OCI-LY7 (cell line): ENCODE results near the gene TFE3. TPM values are rescaled to one million over a fixed set of nuclear protein-coding genes. Genes with fewer than 3 reads are reported as not detected.
A peak's percentile ranks its signal among the peaks of the same experiment; 100 is the strongest.

Experiments
- BruUV-seq: library from RNA; stranded (reverse); fragments of 400-500 nt; replicated peaks from 2 replicates; lab custom pipeline; 2021; lab: Mats Ljungman, UMichigan
- CTCF ChIA-PET: fragments of 300-600 bp; sonication (Branson Sonifier 250); formaldehyde crosslinking; loops from one replicate; lab custom pipeline; 2022; ENCODE audit warnings: antibody characterized with exemption; ENCODE audit not compliant: unreplicated experiment; lab: Charles Lee
- POLR2A ChIA-PET: fragments of 300-600 bp; sonication (Branson Sonifier 250); formaldehyde crosslinking; loops from one replicate; lab custom pipeline; 2022; ENCODE audit warnings: antibody characterized with exemption; lab: Charles Lee
- DNase-seq: peaks from one replicate; pipeline ENCODE4 v3.0.0-alpha.2; 2015; ENCODE audit warnings: low spot score
- H2AFZ ChIP-seq: fragments of 200-600 bp; sonication (generic), shearing (Covaris generic); 2 replicates; pipeline ENCODE4 v1.6.1; 2014; ENCODE audit warnings: mild to moderate bottlenecking, antibody characterized with exemption, low read length, moderate library complexity
- H3K27ac ChIP-seq: fragments of 200-600 bp; sonication (generic); 2 replicates; pipeline ENCODE4 v1.5.1; 2014; ENCODE audit warnings: mixed run types, low read depth, mild to moderate bottlenecking, moderate library complexity, low read length, inconsistent platforms; ENCODE audit not compliant: poor library complexity, severe bottlenecking
- H3K36me3 ChIP-seq: fragments of 200-600 bp; sonication (generic); 2 replicates; pipeline ENCODE4 v1.6.1; 2014; ENCODE audit warnings: mild to moderate bottlenecking, antibody characterized with exemption, low read length, moderate library complexity, mixed read lengths; ENCODE audit not compliant: insufficient read depth
- H3K4me1 ChIP-seq: fragments of 200-600 bp; sonication (generic); 2 replicates; pipeline ENCODE4 v1.5.1; 2014; ENCODE audit warnings: mild to moderate bottlenecking, low read length; ENCODE audit not compliant: insufficient read depth, poor library complexity, severe bottlenecking
- H3K4me2 ChIP-seq: fragments of 200-600 bp; sonication (generic); 2 replicates; pipeline ENCODE4 v1.6.1; 2014; ENCODE audit warnings: mild to moderate bottlenecking, low read length
- H3K4me3 ChIP-seq: fragments of 200-600 bp; sonication (generic); 2 replicates; pipeline ENCODE4 v1.5.1; 2014; ENCODE audit warnings: mild to moderate bottlenecking, low read depth, low read length; ENCODE audit not compliant: poor library complexity, severe bottlenecking
- H3K79me2 ChIP-seq: fragments of 200-600 bp; sonication (generic); 2 replicates; pipeline ENCODE4 v1.6.1; 2016; ENCODE audit warnings: low read depth, mild to moderate bottlenecking, low read length, moderate library complexity, mixed read lengths; ENCODE audit not compliant: insufficient read depth
- H3K9me2 ChIP-seq: fragments of 200-600 bp; sonication (generic); 2 replicates; pipeline ENCODE4 v1.6.1; 2016; ENCODE audit warnings: mild to moderate bottlenecking, low read length, mixed read lengths; ENCODE audit not compliant: insufficient read depth
- H3K9me3 ChIP-seq: fragments of 200-600 bp; sonication (generic); 2 replicates; pipeline ENCODE4 v1.6.1; 2014; ENCODE audit warnings: mild to moderate bottlenecking, mixed run types, low read length, mixed read lengths
- H4K20me1 ChIP-seq: fragments of 200-600 bp; sonication (generic); 2 replicates; pipeline ENCODE4 v1.6.1; 2014; ENCODE audit warnings: mild to moderate bottlenecking, antibody characterized with exemption, low read length, moderate library complexity, mixed read lengths; ENCODE audit not compliant: insufficient read depth
- EZH2phosphoT487 ChIP-seq: fragments of 200-600 bp; sonication (generic); IDR thresholded peaks from 2 replicates; pipeline ENCODE4 v1.6.1; 2018; ENCODE audit warnings: low read depth, borderline replicate concordance, mild to moderate bottlenecking, mixed run types, antibody characterized with exemption, low read length, moderate library complexity, mixed read lengths
- intact Hi-C: fragments of 100-400 bp; cut with micrococcal nuclease; formaldehyde crosslinking; loops from one replicate; pipeline ENCODE4 v1.10.0; 2022; ENCODE audit not compliant: unreplicated experiment
- total RNA-seq, 2 experiments: library from RNA; depleted of rRNA in 1 of 2; stranded (reverse); fragments of >200 nt in 1 of 2; shearing (Covaris generic) in 1 of 2; gene quantifications; 2 replicates each; pipeline ENCODE4 v1.2.3, GENCODE V29; 2014 to 2022
- TF ChIP-seq, protein P1 (sequence below): fragments of 200-600 bp; sonication (generic); conservative IDR thresholded peaks from 2 replicates; pipeline ENCODE4 v1.5.1; 2014; ENCODE audit warnings: mild to moderate bottlenecking, antibody characterized with exemption, low read length, moderate library complexity, mixed read lengths

The TFE3 gene
- total RNA-seq, 2 experiments from 2014 or later, result 10.2 to 19.0 TPM

DNA sequence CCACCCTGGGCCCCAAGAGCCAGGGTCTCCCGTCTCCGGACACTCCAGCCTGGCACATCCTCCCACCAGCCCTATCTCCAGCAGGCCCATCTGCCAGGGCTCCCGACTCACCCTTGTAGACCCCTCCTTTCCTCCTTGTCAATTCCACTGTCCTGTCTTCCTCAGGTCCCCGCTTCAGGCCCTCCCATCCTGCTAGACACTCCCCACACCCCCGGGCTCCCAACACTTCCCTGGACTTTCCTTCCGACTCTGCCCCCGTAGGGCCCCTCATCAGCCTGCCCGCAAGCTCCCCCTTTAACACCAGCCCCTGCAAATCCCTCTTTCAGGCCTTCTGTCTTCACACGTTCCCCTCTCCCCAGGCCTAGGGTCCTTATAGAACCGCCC is 29.5 kb upstream of the TFE3 start:
- no TSS peak for BruUV-seq
- H4K20me1 ChIP-seq, result no peaks in the 10 kb centered on the region
- no peak for TF ChIP-seq EZH2phosphoT487
- TF ChIP-seq, protein P1, sequence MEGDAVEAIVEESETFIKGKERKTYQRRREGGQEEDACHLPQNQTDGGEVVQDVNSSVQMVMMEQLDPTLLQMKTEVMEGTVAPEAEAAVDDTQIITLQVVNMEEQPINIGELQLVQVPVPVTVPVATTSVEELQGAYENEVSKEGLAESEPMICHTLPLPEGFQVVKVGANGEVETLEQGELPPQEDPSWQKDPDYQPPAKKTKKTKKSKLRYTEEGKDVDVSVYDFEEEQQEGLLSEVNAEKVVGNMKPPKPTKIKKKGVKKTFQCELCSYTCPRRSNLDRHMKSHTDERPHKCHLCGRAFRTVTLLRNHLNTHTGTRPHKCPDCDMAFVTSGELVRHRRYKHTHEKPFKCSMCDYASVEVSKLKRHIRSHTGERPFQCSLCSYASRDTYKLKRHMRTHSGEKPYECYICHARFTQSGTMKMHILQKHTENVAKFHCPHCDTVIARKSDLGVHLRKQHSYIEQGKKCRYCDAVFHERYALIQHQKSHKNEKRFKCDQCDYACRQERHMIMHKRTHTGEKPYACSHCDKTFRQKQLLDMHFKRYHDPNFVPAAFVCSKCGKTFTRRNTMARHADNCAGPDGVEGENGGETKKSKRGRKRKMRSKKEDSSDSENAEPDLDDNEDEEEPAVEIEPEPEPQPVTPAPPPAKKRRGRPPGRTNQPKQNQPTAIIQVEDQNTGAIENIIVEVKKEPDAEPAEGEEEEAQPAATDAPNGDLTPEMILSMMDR, result no peak
- DNase-seq, result no peak
- H3K4me1 ChIP-seq, result peaks cover 7% of the 10 kb centered on the region
- peak overlapping the region; percentile 71; the same call in 1 of the 2 replicates for H3K4me2 ChIP-seq
- H2AFZ ChIP-seq, result no peak overlapping the region
- no peaks in the 10 kb centered on the region for H3K79me2 ChIP-seq
- H3K9me2 ChIP-seq, result no peaks in the 10 kb centered on the region
- H3K4me3 ChIP-seq, result no peak overlapping the region
- ChIA-PET CTCF (no interaction called here), POLR2A (no interaction called here)
- no peaks in the 10 kb centered on the region for H3K36me3 ChIP-seq
- intact Hi-C loops, result no loop called here
- no peaks in the 10 kb centered on the region for H3K9me3 ChIP-seq
- no peak overlapping the region for H3K27ac ChIP-seq

- Histone ChIP-seq H3K9me3 (no peaks in the 10 kb centered on the region), H3K4me1 (peaks cover 7% of the 10 kb centered on the region), H3K4me2 (no peak overlapping the region), H4K20me1 (no peaks in the 10 kb centered on the region), H3K36me3 (no peaks in the 10 kb centered on the region), H3K27ac (no peak overlapping the region), H3K4me3 (no peak overlapping the region), H3K9me2 (no peaks in the 10 kb centered on the region), H2AFZ (no peak overlapping the region), H3K79me2 (no peaks in the 10 kb centered on the region)
- no TSS peak for BruUV-seq
- POLR2A ChIA-PET, result no interaction called here
- CTCF ChIA-PET, result no interaction called here
- DNase-seq, result no peak
- no peak for TF ChIP-seq EZH2phosphoT487
- TF ChIP-seq, protein P1, result no peak
- intact Hi-C loops, result no loop called here
Measured at GRCh38 chrX:49071877-49072711, 28.9 kb upstream of the TFE3 start.

GRCh38 chrX:49070988-49071387 is 27.8 kb upstream of the TFE3 start:
- Histone ChIP-seq H3K9me2 (no peaks in the 10 kb centered on the region), H3K36me3 (no peaks in the 10 kb centered on the region), H3K4me2 (no peak overlapping the region), H3K9me3 (no peaks in the 10 kb centered on the region), H2AFZ (no peak overlapping the region), H3K4me3 (no peak overlapping the region), H3K79me2 (no peaks in the 10 kb centered on the region), H4K20me1 (no peaks in the 10 kb centered on the region), H3K4me1 (peaks cover 7% of the 10 kb centered on the region), H3K27ac (no peak overlapping the region)
- ChIA-PET POLR2A (interaction anchor here (0.6 kb wide), 1 partner anchor 215 kb away, joined by 3 read pairs; no protein-coding TSS in a partner anchor), CTCF (no interaction called here)
- intact Hi-C loops, result no loop called here
- no peak for DNase-seq
- no TSS peak for BruUV-seq
- TF ChIP-seq, protein P1, result no peak
- no peak for TF ChIP-seq EZH2phosphoT487
